K562 (cell line): Measurements from ENCODE around the gene EGLN3. TPM values are rescaled to one million over a fixed set of nuclear protein-coding genes. Genes with fewer than 3 reads are reported as not detected.

Experiments used
- ATAC-seq: fragments of 200-7000 bp; cut with Tn5 transposase; 3 replicates; pipeline ENCODE4 v1.9.1; 2020; ENCODE audit warnings: moderate library complexity
- BruUV-seq: library from RNA; stranded (reverse); fragments of 400-500 nt; replicated peaks from 2 replicates; lab custom pipeline; 2021; lab: Mats Ljungman, UMichigan
- CTCF ChIA-PET: fragments of 300-600 bp; formaldehyde crosslinking; extraction: SDS; loops from one replicate; lab custom pipeline; 2021; ENCODE audit warnings: low intra/inter-chr PET ratio; lab: Yijun Ruan, JAX
- POLR2A ChIA-PET: fragments of 300-600, 350-650 bp; sonication (Branson Sonifier 250); formaldehyde crosslinking; extraction: SDS; loops from one replicate; lab custom pipeline; 2021; ENCODE audit warnings: antibody characterized with exemption, inconsistent platforms; lab: Yijun Ruan, JAX
- DNase-seq, 4 experiments: peaks; one replicate each; pipeline versions ENCODE4 v3.0.0 to v3.0.0-alpha.2; 2011 to 2018; ENCODE audit warnings: low spot score in 3 of 4, mixed read lengths in 3 of 4; ENCODE audit errors: extremely low read depth in 1 of 4
- FAIRE-seq: peaks from 2 replicates; lab custom pipeline; 2011; peaks lifted over from hg19 to GRCh38; lab: Jason Lieb, UNC
- H2AFZ ChIP-seq: 2 replicates; pipeline ENCODE4 v1.6.0; 2011; ENCODE audit warnings: low read depth, low read length, control low read depth, inconsistent platforms
- H3K27ac ChIP-seq: fragments of 200-600 bp; 3 replicates; pipeline ENCODE4 v1.8.0; 2011; ENCODE audit warnings: low read depth, mild to moderate bottlenecking, control low read depth, inconsistent platforms, low read length, moderate library complexity, mixed read lengths; ENCODE audit errors: extremely low read depth
- H3K27me3 ChIP-seq, 2 experiments: fragments of 300-600 bp in 1 of 2; 2 replicates in 1 of 2; 3 replicates in 1 of 2; pipeline versions ENCODE4 v1.6.0 to v1.8.0; 2011; ENCODE audit warnings: inconsistent platforms in 2 of 2, low read length in 2 of 2, mild to moderate bottlenecking in 1 of 2, mixed read lengths in 1 of 2, moderate library complexity in 1 of 2; ENCODE audit not compliant: control insufficient read depth in 2 of 2, insufficient read depth in 2 of 2
- H3K36me3 ChIP-seq: fragments of 300-600 bp; 3 replicates; pipeline ENCODE4 v1.8.0; 2011; ENCODE audit warnings: mild to moderate bottlenecking, low read length, inconsistent platforms; ENCODE audit not compliant: control insufficient read depth, insufficient read depth
- H3K4me1 ChIP-seq, 2 experiments: fragments of 200-600 bp in 1 of 2; replicated peaks in 1 of 2; 2 replicates in 1 of 2; 3 replicates in 1 of 2; pipeline versions ENCODE4 v1.5.1 to v1.8.0; 2011; ENCODE audit warnings: inconsistent platforms in 2 of 2, low read length in 2 of 2, mild to moderate bottlenecking in 1 of 2, mixed read lengths in 1 of 2, moderate library complexity in 1 of 2; ENCODE audit not compliant: control insufficient read depth in 2 of 2, insufficient read depth in 2 of 2
- H3K4me2 ChIP-seq: 2 replicates; pipeline ENCODE4 v1.6.1; 2011; ENCODE audit warnings: low read length, control low read depth, inconsistent platforms, mixed read lengths; ENCODE audit not compliant: insufficient read depth
- H3K4me3 ChIP-seq: fragments of 200-600 bp; sonication (generic), shearing (Covaris generic); 2 replicates; pipeline ENCODE4 v1.5.1; 2016; ENCODE audit warnings: control low read depth, inconsistent platforms
- H3K79me2 ChIP-seq: fragments of 200-600 bp; 3 replicates; pipeline ENCODE4 v1.8.0; 2011; ENCODE audit warnings: low read length, inconsistent platforms; ENCODE audit not compliant: control insufficient read depth, insufficient read depth
- H3K9ac ChIP-seq, 2 experiments: 2 replicates each; pipeline versions ENCODE4 v1.6.0 to v1.6.1; 2011; ENCODE audit warnings: low read depth in 2 of 2, low read length in 2 of 2, control low read depth in 1 of 2, inconsistent platforms in 1 of 2, mild to moderate bottlenecking in 1 of 2, mixed read lengths in 1 of 2; ENCODE audit not compliant: insufficient read depth in 1 of 2
- H3K9me1 ChIP-seq: one replicate; pipeline ENCODE4 v1.6.0; 2011; ENCODE audit warnings: inconsistent platforms, mild to moderate bottlenecking, low read length, moderate library complexity; ENCODE audit not compliant: control insufficient read depth, insufficient read depth
- H3K9me3 ChIP-seq: replicated peaks from 2 replicates; pipeline ENCODE4 v1.5.1; 2011; ENCODE audit warnings: low read depth, low read length, inconsistent platforms; ENCODE audit not compliant: control insufficient read depth, insufficient read depth
- H4K20me1 ChIP-seq: replicated peaks from 2 replicates; pipeline ENCODE4 v1.6.1; 2011; ENCODE audit warnings: low read length, inconsistent platforms, mixed read lengths; ENCODE audit not compliant: control insufficient read depth, insufficient read depth
- CCNT2 ChIP-seq: IDR thresholded peaks from 2 replicates; pipeline ENCODE4 v1.6.1; 2011; ENCODE audit warnings: borderline replicate concordance, low read depth, mild to moderate bottlenecking, moderate library complexity, mixed read lengths, low read length; ENCODE audit not compliant: insufficient read length; ENCODE audit errors: extremely low read depth
- DDX20 ChIP-seq: fragments of 450-650 bp; IDR thresholded peaks from 2 replicates; pipeline ENCODE4 v1.6.1; 2016; ENCODE audit warnings: missing genetic modification characterization, low read depth, mild to moderate bottlenecking, missing compliant biosample characterization, moderate library complexity
- FOXJ2 ChIP-seq: fragments of 200-800 bp; sonication (Bioruptor generic); IDR thresholded peaks from 2 replicates; pipeline ENCODE4 v1.6.1; 2016; ENCODE audit warnings: missing genetic modification characterization, missing compliant biosample characterization
- HMGN3 ChIP-seq: IDR thresholded peaks from 2 replicates; pipeline ENCODE4 v1.6.1; 2011; ENCODE audit warnings: borderline replicate concordance, low read depth, mild to moderate bottlenecking, mixed read lengths, low read length; ENCODE audit not compliant: insufficient read length; ENCODE audit errors: extremely low read depth
- HNRNPLL ChIP-seq: fragments of 200-400 bp; formaldehyde crosslinking; IDR thresholded peaks from 2 replicates; pipeline ENCODE4 v1.6.1; 2017; ENCODE audit warnings: low read length, low read depth, mild to moderate bottlenecking; ENCODE audit not compliant: poor library complexity, severe bottlenecking
- PKNOX1 ChIP-seq: fragments of 450-650 bp; IDR thresholded peaks from 2 replicates; pipeline ENCODE4 v1.6.1; 2016
- SUPT5H ChIP-seq: fragments of 450-650 bp; IDR thresholded peaks from 2 replicates; pipeline ENCODE4 v1.6.1; 2016
- VEZF1 ChIP-seq: fragments of 200-800 bp; sonication (Bioruptor generic); IDR thresholded peaks from 2 replicates; pipeline ENCODE4 v1.6.1; 2017; ENCODE audit warnings: missing genetic modification characterization, missing compliant biosample characterization
- WGBS: fragments of 100-300 bp; shearing (Covaris generic); methylation state at CpG from one replicate; pipeline ENCODE4 v1.1.6; 2016; ENCODE audit warnings: low coverage, mixed read lengths; ENCODE audit not compliant: insufficient coverage; ENCODE audit errors: missing lambda C conversion rate; 5-methylcytosine and 5-hydroxymethylcytosine counted together
- in situ Hi-C: fragments of 300-500 bp; cut with MboI; formaldehyde crosslinking; loops from 4 replicates; pipeline ENCODE4 v1.15.0; 2018; ENCODE audit warnings: inconsistent platforms, mixed read lengths
- intact Hi-C: fragments of 100-400 bp; cut with micrococcal nuclease; formaldehyde crosslinking; loops from 2 replicates; pipeline ENCODE4 v1.14.2; 2022
- polyA plus RNA-seq, 8 experiments: library from polyadenylated mRNA; depleted of rRNA in 4 of 8; stranded (reverse) in 5 of 8; unstranded in 3 of 8; fragments of >200 nt; fragmentation: Nextera tagmentation in 2 of 8; fragmentation: Illumina TruSeq in 1 of 8; extraction: Ambion mirVana in 2 of 8; extraction: Trizol in 1 of 8; gene quantifications; 2 replicates each; pipeline versions ENCODE4 v1.2.1 to v1.2.3, GENCODE V29; 2011 to 2014; ENCODE audit warnings: inconsistent platforms in 1 of 8, missing spikeins in 1 of 8
- total RNA-seq, 7 experiments: library from RNA; depleted of rRNA in 6 of 7; stranded (reverse); fragments of >200 nt in 6 of 7; fragmentation: Illumina TruSeq in 2 of 7; extraction: Trizol in 2 of 7; gene quantifications; 2 replicates each; pipeline versions ENCODE4 v1.2.1 to v1.2.3, GENCODE V29; 2011 to 2021; ENCODE audit warnings: low replicate concordance in 1 of 7

EGLN3 gene
- total and polyA plus RNA-seq, 9 of the 15 experiments (the other 6 are each of a cell fraction or from before 2014, with no cell fraction given): 2.5 to 87.6 (median 5.8) TPM

- TF ChIP-seq DDX20 (tag) (no peak), FOXJ2 (tag) (no peak), VEZF1 (peak; percentile 83; the same call in 1 of the 2 replicates), HNRNPLL (peak; percentile 15), CCNT2 (peak; percentile 49)
Observed at GRCh38 chr14:33950320-33951182, at the start of gene EGLN3 (continued).

GRCh38 chr14:34000396-34000795, 49.5 kb upstream of the EGLN3 start:
- BruUV-seq: no TSS peak
- 71% methylated on average over 4 of the region's 4 CpGs for WGBS
- no peak for DNase-seq
- Histone ChIP-seq H3K27ac (no peak overlapping the region), H4K20me1 (no peaks in the 10 kb centered on the region), H3K27me3 (no peaks in the 10 kb centered on the region), H2AFZ (peak overlapping the region; percentile 51), H3K36me3 (no peaks in the 10 kb centered on the region), H3K4me3 (no peak overlapping the region), H3K9me3 (no peaks in the 10 kb centered on the region), H3K4me1 (peaks cover 0 to 13% of the 10 kb centered on the region in 2 experiments; a peak in 3 of 5 replicates), H3K9ac (no peak overlapping the region), H3K79me2 (no peaks in the 10 kb centered on the region), H3K9me1 (no peaks in the 10 kb centered on the region), H3K4me2 (no peak overlapping the region)
- TF ChIP-seq SUPT5H (no peak), PKNOX1 (peak; percentile 6; the same call in 1 of the 2 replicates), HMGN3 (no peak)
- POLR2A ChIA-PET: interaction anchor here (1.1 kb wide), 1 partner anchor 35 kb away, joined by 3 read pairs; no protein-coding TSS in a partner anchor
- intact Hi-C loops: no loop called here
- FAIRE-seq: no peak
- in situ Hi-C loops: loop anchor here (10.0 kb wide), 1 partner anchor 54 kb away; no protein-coding TSS in a partner anchor
- ATAC-seq: peak; percentile 44; the same call in 1 of the 3 replicates
- CTCF ChIA-PET: interaction anchor here (0.6 kb wide), 1 partner anchor 1050 kb away, joined by 3 read pairs; no protein-coding TSS in a partner anchor
